ENCODE measurements around the gene TIGIT.
"Not testable (repeated sequence)": the region's sequence is repeated elsewhere in the genome, so short reads cannot be mapped to it uniquely, and the experiment has no call there.

The TIGIT gene

DNA sequence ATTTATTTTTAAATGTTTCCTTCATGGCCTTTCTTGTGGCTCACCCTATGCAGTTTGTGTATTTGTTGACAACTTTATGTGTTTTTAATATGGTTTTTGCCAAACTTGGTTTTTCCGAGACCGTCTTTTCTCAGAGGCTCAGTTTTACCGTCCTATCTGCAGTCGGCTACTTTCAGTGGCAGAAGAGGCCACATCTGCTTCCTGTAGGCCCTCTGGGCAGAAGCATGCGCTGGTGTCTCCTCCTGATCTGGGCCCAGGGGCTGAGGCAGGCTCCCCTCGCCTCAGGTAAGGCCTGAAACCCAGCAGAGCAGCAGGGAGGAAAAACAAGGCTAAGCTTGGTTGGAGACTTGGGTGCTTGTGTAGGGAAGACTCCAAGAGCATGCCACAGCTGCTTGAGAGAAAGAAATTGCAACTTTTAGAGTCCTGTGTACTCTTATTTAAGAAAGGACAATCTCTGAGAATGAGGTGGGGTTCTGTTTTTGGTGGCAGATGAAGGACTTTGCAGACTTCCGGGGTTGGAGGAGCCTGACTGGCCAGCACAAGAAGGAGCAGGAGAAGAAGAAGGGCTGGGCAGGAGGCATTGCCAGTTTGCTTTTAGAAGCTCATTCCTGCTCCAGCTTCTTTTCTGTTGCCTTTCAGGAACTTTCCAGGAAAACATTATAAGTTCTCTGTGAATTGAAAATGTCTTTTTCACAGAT lies at the start of gene TIGIT:
Gene TIGIT (plus strand): TSS at position 191 of the 698 bp plus-strand sequence. CDS start 34 bp downstream, at position 225.
- no peak for DNase-seq

- DNase-seq: no peak
These were observed 40.9 kb upstream of the TIGIT start for GRCh38 chr3:114252954-114253353.

DNA sequence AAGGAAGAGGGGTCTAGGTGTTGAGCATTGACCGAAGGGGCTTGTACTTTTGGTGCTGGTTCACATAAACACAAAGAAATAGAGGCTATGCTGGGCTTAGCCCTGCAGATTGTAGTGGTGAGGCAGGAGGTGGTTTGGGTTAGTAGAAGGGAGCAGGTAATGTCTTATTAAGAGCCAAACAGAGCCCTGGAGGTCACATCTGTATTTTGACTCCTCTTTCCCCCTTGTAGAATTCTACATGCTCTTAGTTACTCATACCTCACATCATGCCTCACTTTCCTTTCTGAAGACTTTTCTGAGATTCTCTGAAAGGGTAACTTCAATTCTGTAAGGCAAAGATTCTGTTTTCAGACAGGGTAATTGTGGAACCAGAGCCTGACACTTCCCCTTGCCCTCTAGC lies 40.3 kb upstream of the TIGIT start:
- DNase-seq: no peak

DNA sequence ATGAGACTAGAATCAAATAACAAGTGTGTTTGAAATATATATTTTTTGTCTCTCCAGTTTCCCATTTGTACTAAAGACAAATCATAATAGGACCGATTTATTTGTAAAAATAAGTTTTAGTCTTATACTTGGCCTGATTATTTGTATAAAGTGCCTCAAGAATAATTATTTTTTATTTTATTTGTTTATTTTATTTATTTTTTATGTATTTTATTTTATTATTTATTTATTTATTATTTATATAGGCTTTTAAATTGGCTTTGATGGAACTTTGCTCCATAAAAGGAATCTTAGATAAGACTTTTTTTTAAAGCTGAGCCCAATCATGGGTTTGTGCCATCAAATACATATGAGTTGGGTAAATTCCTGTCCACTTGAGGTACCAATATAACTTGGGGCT lies 34.3 kb upstream of the TIGIT start:
- DNase-seq: no peak

GRCh38 chr3:114260152-114260551 lies 33.7 kb upstream of the TIGIT start:
- DNase-seq: no peak

GRCh38 chr3:114270019-114270418 lies 23.8 kb upstream of the TIGIT start:
- DNase-seq: no peak

GRCh38 chr3:114272271-114272670 lies 21.6 kb upstream of the TIGIT start:
- no peak for DNase-seq

GRCh38 chr3:114274929-114275328 lies 18.9 kb upstream of the TIGIT start:
- no peak for DNase-seq

GRCh38 chr3:114276856-114277255 lies 17.0 kb upstream of the TIGIT start:
- not testable (repeated sequence) for DNase-seq

DNA sequence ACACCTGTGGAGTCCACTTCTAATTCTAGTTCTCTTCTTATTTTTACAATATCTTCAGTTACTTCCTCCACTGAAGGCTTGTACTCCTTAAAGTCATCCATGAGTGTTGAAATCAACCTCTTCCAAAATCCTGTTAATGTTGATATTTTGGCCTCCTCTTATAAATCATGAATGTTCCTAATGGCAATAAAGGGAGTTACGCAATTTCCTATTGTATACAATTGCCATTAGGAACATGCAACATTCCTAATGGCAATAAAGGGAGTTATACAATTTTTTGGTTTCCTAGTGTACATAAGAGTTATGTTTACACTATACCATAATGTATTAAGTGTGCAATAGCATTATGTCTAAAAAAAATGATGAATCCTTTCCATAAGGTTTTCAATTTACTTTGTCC lies 9.2 kb upstream of the TIGIT start:
- no peak for DNase-seq

DNA sequence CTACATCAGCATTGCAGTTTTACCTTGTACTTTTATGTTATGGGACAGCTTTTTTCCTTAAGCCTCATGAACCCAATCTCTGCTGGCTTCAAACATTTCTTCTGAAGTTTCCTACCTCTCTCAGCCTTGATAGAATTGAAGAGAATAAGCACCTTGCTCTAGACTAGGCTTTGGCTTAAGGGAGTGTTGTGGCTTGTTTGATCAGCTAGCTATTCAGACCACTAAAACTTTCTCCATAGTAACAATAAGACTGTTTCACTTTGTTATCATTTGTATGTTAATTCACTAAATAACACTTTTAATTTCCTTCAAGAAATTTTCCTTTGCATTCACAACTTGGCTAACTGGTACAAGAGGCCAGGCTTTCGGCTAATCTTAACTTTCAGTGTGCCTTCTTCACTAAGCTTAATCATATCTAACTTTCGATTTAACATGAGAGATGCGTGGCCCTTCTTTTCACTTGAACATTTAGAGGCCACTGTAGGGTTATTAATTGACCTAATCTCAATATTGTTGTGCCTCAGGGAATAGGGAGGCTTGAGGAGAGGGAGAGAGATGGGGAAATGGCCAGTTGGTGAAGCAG lies 8.1 kb upstream of the TIGIT start:
- DNase-seq: no peak

DNA sequence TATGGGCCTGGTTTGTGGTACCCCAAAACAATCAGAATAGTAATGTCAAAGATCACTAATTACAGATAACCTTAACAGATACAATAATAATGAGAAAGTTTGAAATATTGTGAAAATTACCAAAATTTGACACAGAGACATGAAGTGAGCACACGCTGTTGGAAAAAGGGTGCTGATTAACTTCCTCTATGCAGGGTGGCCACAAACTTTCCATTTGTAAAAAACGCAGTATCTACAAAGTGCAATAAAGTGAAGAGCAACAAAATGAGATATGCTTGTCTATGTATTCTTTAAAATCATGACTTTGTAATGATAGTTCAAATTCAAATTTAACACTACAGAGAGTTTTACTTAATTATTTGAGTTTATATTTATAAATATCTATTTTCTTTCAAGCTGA lies 7.6 kb upstream of the TIGIT start:
- DNase-seq: no peak

DNA sequence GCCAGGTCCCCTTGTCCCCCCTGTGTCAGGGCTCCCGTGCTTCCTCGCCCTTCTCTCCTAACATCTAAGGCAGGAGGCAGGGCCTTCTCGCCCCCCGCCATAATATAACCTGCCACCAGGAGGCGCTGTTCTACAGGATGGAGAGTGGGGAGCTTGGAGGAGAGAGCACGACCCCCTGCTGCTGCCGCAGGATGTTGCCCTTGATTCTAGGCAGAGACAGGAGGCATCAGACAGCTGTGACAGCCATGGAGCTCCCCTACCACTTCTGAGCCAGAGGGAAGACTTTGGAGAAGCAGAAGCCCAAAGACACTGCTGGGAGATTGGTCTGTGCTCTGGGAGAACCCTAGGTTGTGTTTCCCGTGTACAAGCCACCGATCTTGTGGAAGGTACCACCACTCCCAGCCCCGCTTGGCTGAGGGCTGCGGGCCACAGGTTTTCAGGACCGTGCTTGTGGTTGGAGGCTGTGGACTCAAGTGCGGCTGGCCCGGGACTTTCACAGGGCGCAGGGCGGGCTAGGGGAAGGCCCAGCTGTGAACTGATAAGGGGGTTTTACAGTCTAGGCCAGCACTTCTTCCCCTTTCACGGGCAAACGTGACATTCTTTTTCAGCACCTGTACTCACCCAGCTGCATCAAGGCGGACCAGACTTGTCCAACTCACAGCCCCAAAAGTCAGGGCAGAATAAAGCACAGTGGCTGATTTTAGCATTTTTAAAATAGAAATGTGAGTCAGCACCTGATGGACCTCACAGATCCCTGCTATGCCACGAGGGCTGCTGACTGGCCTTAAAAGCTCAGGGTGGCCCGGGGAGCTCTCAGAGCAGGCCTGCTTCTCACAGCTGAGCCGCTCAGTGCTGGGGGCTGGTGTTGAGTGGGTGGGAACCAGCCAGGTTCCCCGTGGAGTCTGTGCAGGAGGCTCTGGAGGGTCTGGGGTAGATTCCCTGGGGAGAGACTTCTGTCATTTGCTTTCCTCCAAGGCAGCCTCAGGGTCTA lies 2.6 kb upstream of the TIGIT start:
- DNase-seq: peak; percentile 43

GRCh38 chr3:114294940-114295480 lies 1.2 kb downstream of the TIGIT start:
- no peak for DNase-seq

DNA sequence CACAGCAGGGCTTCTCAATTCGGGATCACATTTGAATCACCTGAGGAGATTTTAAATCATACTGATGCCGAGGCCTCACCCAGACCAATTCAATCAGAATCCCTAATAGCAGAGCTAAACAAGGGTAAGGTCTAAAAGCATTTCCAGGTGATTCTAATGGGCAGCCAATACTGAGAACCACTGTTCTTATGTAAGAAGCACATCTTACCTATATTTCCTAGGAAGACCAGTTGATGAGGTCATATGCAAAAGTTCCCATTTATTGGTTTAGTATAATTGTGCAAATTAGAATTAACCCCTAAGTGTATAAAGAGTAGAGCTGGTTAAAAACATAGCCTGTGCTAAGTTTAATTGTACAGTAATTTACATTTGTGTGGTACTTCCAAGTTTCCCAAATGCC lies 2.1 kb downstream of the TIGIT start:
- no peak for DNase-seq

- DNase-seq: no peak
These were observed 5.6 kb downstream of the TIGIT start for GRCh38 chr3:114299421-114299820.

GRCh38 chr3:114299941-114300624 lies 6.3 kb downstream of the TIGIT start:
- no peak for DNase-seq

- DNase-seq: no peak
These were observed 13.5 kb downstream of the TIGIT start for GRCh38 chr3:114307222-114307830.

- no peak for DNase-seq
These were observed 14.0 kb downstream of the TIGIT start for GRCh38 chr3:114307832-114308231.

DNA sequence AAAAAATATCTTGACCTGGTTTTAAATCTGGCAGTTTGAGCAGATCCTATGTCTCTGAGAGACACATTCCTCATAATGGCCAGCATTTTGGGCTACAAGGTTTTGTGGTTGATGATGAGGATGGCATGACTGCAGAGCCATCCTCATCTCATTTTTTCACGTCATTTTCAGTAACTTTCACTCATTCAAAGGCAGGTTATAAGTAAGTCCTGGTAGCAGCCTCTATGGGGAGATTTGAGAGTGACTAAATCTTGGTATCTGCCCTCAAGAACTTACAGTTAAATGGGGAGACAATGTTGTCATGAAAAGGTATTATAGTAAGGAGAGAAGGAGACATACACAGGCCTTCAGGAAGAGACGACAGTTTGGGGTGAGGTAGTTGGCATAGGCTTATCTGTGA lies 14.5 kb downstream of the TIGIT start:
- no peak for DNase-seq

GRCh38 chr3:114308830-114309229 lies 15.0 kb downstream of the TIGIT start:
- no peak for DNase-seq

- DNase-seq: no peak
These were observed 16.9 kb downstream of the TIGIT start for GRCh38 chr3:114310695-114311094.
